GM12873 (cell line): ENCODE measurements around the gene CTNNA1.
A peak's percentile ranks its signal among the peaks of the same experiment; 100 is the strongest.

Source experiments
- TF ChIP-seq, protein P1 (sequence below): IDR thresholded peaks from 2 replicates; pipeline ENCODE4 v1.5.1; 2012; ENCODE audit warnings: low read depth, mild to moderate bottlenecking, moderate library complexity, low read length, control low read depth; ENCODE audit not compliant: insufficient read depth; ENCODE audit errors: missing control alignments

The CTNNA1 gene

GRCh38 chr5:138770977-138771376 lies 17.8 kb downstream of the CTNNA1 start:
- TF ChIP-seq, protein P1, sequence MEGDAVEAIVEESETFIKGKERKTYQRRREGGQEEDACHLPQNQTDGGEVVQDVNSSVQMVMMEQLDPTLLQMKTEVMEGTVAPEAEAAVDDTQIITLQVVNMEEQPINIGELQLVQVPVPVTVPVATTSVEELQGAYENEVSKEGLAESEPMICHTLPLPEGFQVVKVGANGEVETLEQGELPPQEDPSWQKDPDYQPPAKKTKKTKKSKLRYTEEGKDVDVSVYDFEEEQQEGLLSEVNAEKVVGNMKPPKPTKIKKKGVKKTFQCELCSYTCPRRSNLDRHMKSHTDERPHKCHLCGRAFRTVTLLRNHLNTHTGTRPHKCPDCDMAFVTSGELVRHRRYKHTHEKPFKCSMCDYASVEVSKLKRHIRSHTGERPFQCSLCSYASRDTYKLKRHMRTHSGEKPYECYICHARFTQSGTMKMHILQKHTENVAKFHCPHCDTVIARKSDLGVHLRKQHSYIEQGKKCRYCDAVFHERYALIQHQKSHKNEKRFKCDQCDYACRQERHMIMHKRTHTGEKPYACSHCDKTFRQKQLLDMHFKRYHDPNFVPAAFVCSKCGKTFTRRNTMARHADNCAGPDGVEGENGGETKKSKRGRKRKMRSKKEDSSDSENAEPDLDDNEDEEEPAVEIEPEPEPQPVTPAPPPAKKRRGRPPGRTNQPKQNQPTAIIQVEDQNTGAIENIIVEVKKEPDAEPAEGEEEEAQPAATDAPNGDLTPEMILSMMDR: no peak

GRCh38 chr5:138772986-138773594 lies 19.9 kb downstream of the CTNNA1 start:
- TF ChIP-seq, protein P1: no peak

GRCh38 chr5:138775034-138775433 lies 21.8 kb downstream of the CTNNA1 start:
- TF ChIP-seq, protein P1: no peak

DNA sequence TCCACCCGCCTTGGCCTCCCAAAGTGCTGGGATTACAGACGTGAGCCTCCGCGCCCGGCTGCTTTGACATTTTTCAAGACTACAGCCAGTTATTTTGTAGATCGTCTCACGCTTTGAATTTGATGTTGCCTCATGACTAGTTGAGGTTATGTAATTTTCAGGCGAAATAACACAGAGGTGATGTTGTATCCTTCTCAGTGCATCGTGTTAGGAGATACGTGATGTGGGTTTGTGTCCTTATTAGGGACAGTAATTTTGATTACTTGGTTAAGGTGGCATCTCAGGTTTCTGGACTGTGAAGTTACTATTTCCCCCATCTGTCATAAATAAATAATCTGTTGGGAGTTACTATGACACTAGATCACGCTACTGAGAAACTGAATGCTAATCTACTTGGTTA lies 25.0 kb downstream of the CTNNA1 start:
- TF ChIP-seq, protein P1: no peak

DNA sequence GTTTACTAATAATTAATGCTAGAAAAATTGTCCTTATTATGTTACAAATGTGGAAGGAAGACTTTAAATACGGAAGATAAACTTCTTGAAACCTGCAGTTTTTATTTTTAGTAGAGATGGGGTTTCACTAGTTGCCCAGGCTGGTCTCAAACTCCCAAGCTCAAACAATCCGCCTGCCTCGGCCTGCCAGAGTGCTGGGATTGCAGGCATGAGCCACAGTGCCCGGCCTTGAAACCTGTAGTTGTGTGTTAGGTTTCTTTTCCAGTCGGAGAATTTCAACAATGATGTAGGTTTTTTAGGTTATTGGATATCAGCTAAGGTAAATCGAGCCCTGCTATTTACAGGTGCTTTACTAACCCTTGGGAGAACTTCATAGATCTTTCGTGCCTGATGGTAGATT lies 30.8 kb downstream of the CTNNA1 start:
- TF ChIP-seq, protein P1: no peak

- TF ChIP-seq, protein P1: no peak
These were observed 31.4 kb downstream of the CTNNA1 start for GRCh38 chr5:138784590-138784989.

DNA sequence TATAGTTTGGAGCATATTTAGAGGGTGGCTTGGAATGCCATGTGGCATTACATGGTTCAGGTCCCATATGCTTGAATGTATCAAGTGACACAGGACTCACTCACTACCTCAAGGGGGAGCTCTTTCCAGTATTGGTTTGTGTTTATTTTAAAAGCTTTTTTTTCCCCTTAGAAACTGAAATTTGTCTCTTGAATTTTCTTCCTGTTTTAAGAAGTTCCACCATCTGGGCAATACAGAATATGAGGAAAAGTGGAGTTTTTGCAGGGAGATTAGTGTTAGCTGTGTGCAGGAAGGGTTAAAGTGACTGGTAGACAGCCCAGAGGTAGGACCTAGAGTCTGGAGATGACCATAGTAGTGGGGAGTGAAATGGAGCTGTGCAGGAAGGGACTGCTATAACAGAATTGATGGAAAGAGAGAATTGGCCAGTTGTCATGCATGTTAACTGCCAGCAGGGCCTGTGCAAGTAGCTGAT lies 36.6 kb downstream of the CTNNA1 start:
- TF ChIP-seq, protein P1: peak; percentile 77
